K562 (cell line): Measurements from ENCODE around the gene CKLF. TPM values are rescaled to one million over a fixed set of nuclear protein-coding genes. Genes with fewer than 3 reads are reported as not detected.

Experiments
- BRD9 ChIP-seq: fragments of 450-650 bp; IDR thresholded peaks from 2 replicates; pipeline ENCODE4 v1.6.1; 2018; ENCODE audit warnings: low read depth; ENCODE audit not compliant: partially characterized antibody
- CBX8 ChIP-seq: fragments of 200-600 bp; sonication (generic); IDR thresholded peaks from 2 replicates; pipeline ENCODE4 v1.6.1; 2012; ENCODE audit warnings: borderline replicate concordance, mixed run types, low read depth, mild to moderate bottlenecking, moderate library complexity, mixed read lengths, low read length, control low read depth, inconsistent platforms; ENCODE audit not compliant: poor library complexity, severe bottlenecking; ENCODE audit errors: extremely low read depth
- ELF4 ChIP-seq: fragments of 450-650 bp; formaldehyde crosslinking; IDR thresholded peaks from 2 replicates; pipeline ENCODE4 v1.4.0; 2022; ENCODE audit warnings: missing genetic modification characterization
- ETS2 ChIP-seq: IDR thresholded peaks from 2 replicates; pipeline ENCODE4 v1.6.1; 2016; ENCODE audit warnings: borderline replicate concordance, missing genetic modification characterization, mild to moderate bottlenecking, moderate library complexity, missing compliant biosample characterization; ENCODE audit not compliant: poor library complexity, severe bottlenecking
- FOXM1 ChIP-seq, 2 experiments: fragments of 450-650 bp in 1 of 2; sonication (generic) in 1 of 2; formaldehyde crosslinking in 1 of 2; IDR thresholded peaks; 2 replicates each; pipeline versions ENCODE4 v1.6.1 to v1.9.0; 2017 to 2022; ENCODE audit warnings: low read depth in 2 of 2, mild to moderate bottlenecking in 2 of 2, missing genetic modification reagents in 1 of 2, moderate library complexity in 1 of 2
- GABPB2 ChIP-seq: fragments of 250-450 bp; sonication (Bioruptor Pico); conservative IDR thresholded peaks from 2 replicates; pipeline ENCODE4 v1.5.1; 2021; ENCODE audit warnings: mild to moderate bottlenecking
- IFI16 ChIP-seq: fragments of 250-450 bp; sonication (Bioruptor Pico); IDR thresholded peaks from 2 replicates; pipeline ENCODE4 v2.1.2; 2022; ENCODE audit warnings: mild to moderate bottlenecking, inconsistent platforms
- IRF9 ChIP-seq: fragments of 450-650 bp; IDR thresholded peaks from 2 replicates; pipeline ENCODE4 v1.6.1; 2016; ENCODE audit warnings: missing biosample characterization, missing genetic modification characterization
- KDM1A ChIP-seq, 2 experiments: fragments of 450-650 bp; IDR thresholded peaks; 2 replicates each; pipeline ENCODE4 v1.6.1; 2016; ENCODE audit warnings: mild to moderate bottlenecking in 2 of 2
- MTF1 ChIP-seq: fragments of 250-450 bp; sonication (Bioruptor Pico); IDR thresholded peaks from 2 replicates; pipeline ENCODE4 v1.9.0; 2021; ENCODE audit warnings: moderate library complexity, mild to moderate bottlenecking, inconsistent platforms, borderline replicate concordance
- NR2F6 ChIP-seq: fragments of 450-650 bp; formaldehyde crosslinking; IDR thresholded peaks from 2 replicates; pipeline ENCODE4 v1.4.0; 2020; ENCODE audit warnings: mild to moderate bottlenecking
- PHF21A ChIP-seq: fragments of 450-650 bp; IDR thresholded peaks from 2 replicates; pipeline ENCODE4 v1.6.1; 2017; ENCODE audit warnings: low read depth, borderline replicate concordance
- PHTF2 ChIP-seq: fragments of 250-450 bp; sonication (Bioruptor Pico); IDR thresholded peaks from 2 replicates; pipeline ENCODE4 v1.5.0; 2021; ENCODE audit warnings: mild to moderate bottlenecking
- PTBP1 ChIP-seq: fragments of 200-400 bp; formaldehyde crosslinking; IDR thresholded peaks from 2 replicates; pipeline ENCODE4 v1.6.1; 2017; ENCODE audit warnings: low read depth, low read length
- TARDBP ChIP-seq: fragments of 450-650 bp; IDR thresholded peaks from 2 replicates; pipeline ENCODE4 v1.6.1; 2016
- TBL1XR1 ChIP-seq, 2 experiments: IDR thresholded peaks; 2 replicates each; pipeline ENCODE4 v1.6.1; 2012; ENCODE audit warnings: improper control_type of control experiment in 2 of 2, low read length in 2 of 2, mild to moderate bottlenecking in 1 of 2
- ZBTB49 ChIP-seq: sonication (generic); formaldehyde crosslinking; IDR thresholded peaks from 2 replicates; pipeline ENCODE4 v1.8.0; 2022; ENCODE audit warnings: missing genetic modification reagents, mild to moderate bottlenecking, borderline replicate concordance
- ZFP36 ChIP-seq: fragments of 150-350 bp; IDR thresholded peaks from 2 replicates; pipeline ENCODE4 v1.6.1; 2018; ENCODE audit warnings: low read length, low read depth; ENCODE audit not compliant: partially characterized antibody
- ZNF12 ChIP-seq: sonication (generic); formaldehyde crosslinking; IDR thresholded peaks from 2 replicates; pipeline ENCODE4 v1.4.0; 2020; ENCODE audit warnings: mild to moderate bottlenecking, missing genetic modification reagents
- ZNF133 ChIP-seq: fragments of 250-450 bp; sonication (Bioruptor Pico); IDR thresholded peaks from 2 replicates; pipeline ENCODE4 v1.4.0; 2020; ENCODE audit warnings: mild to moderate bottlenecking
- ZNF24 ChIP-seq: fragments of 450-650 bp; IDR thresholded peaks from 2 replicates; pipeline ENCODE4 v1.6.1; 2016
- ZNF395 ChIP-seq: fragments of 200-800 bp; sonication (Bioruptor generic); IDR thresholded peaks from 2 replicates; pipeline ENCODE4 v1.6.1; 2017; ENCODE audit warnings: missing genetic modification characterization, missing compliant biosample characterization
- ZNF445 ChIP-seq: fragments of 250-450 bp; sonication (Bioruptor Pico); IDR thresholded peaks from 2 replicates; pipeline ENCODE4 v1.4.0; 2020; ENCODE audit warnings: low read depth, mild to moderate bottlenecking, moderate library complexity
- ZNF586 ChIP-seq: fragments of 450-650 bp; formaldehyde crosslinking; conservative IDR thresholded peaks from 2 replicates; pipeline ENCODE4 v1.4.0; 2020; ENCODE audit warnings: mild to moderate bottlenecking, moderate library complexity
- polyA plus RNA-seq, 8 experiments: library from polyadenylated mRNA; depleted of rRNA in 4 of 8; stranded (reverse) in 5 of 8; unstranded in 3 of 8; fragments of >200 nt; fragmentation: Nextera tagmentation in 2 of 8; fragmentation: Illumina TruSeq in 1 of 8; extraction: Ambion mirVana in 2 of 8; extraction: Trizol in 1 of 8; gene quantifications; 2 replicates each; pipeline versions ENCODE4 v1.2.1 to v1.2.3, GENCODE V29; 2011 to 2014; ENCODE audit warnings: inconsistent platforms in 1 of 8, missing spikeins in 1 of 8
- total RNA-seq, 7 experiments: library from RNA; depleted of rRNA in 6 of 7; stranded (reverse); fragments of >200 nt in 6 of 7; fragmentation: Illumina TruSeq in 2 of 7; extraction: Trizol in 2 of 7; gene quantifications; 2 replicates each; pipeline versions ENCODE4 v1.2.1 to v1.2.3, GENCODE V29; 2011 to 2021; ENCODE audit warnings: low replicate concordance in 1 of 7

CKLF gene
- total and polyA plus RNA-seq, 9 of the 15 experiments (the other 6 are each of a cell fraction or from before 2014, with no cell fraction given): 84.8 to 322 (median 118) TPM

GRCh38 chr16:66515596-66516508 is 36.5 kb upstream of the CKLF start (continued):
- TF ChIP-seq CBX8 (no peak), ZNF12 (CRISPR knock-in tag) (no peak), ZNF395 (no peak), ELF4 (no peak), IFI16 (CRISPR knock-in tag) (no peak), ZNF24 (no peak), TBL1XR1 (IDR thresholded peaks at IDR 0.05; ENCODE audit: low read length in 2 of 2) (no peak), MTF1 (CRISPR knock-in tag) (no peak), PHTF2 (CRISPR knock-in tag) (no peak), ZNF133 (no peak), ETS2 (tag) (no peak), ZNF586 (CRISPR knock-in tag) (no peak), PHF21A (no peak), KDM1A (IDR thresholded peaks at IDR 0.05) (peak in 1 of 2 experiments; percentile 59; a peak in 2 of 4 replicates), ZNF445 (CRISPR knock-in tag) (no peak), FOXM1 (IDR thresholded peaks at IDR 0.05; ENCODE audit: low read depth) (0 out of 2 replicates have a peak, but pooled peaks have one; percentile 13), FOXM1 (CRISPR knock-in tag; IDR thresholded peaks at IDR 0.05; ENCODE audit: low read depth) (no peak), GABPB2 (CRISPR knock-in tag) (no peak), ZBTB49 (CRISPR knock-in tag) (no peak), IRF9 (no peak), TARDBP (no peak), BRD9 (no peak), PTBP1 (peak; percentile 80; the same call in 1 of the 2 replicates), NR2F6 (CRISPR knock-in tag) (no peak), ZFP36 (peak; percentile 93)
